Activated CD4-positive, alpha-beta T cell treated with anti-CD3 and anti-CD28 coated beads for 1 hour (primary cell): ENCODE data around the gene NKAIN1.
"Not testable (repeated sequence)": the region's sequence is repeated elsewhere in the genome, so short reads cannot be mapped to it uniquely, and the experiment has no call there.

Experiments
- DNase-seq: peaks from one replicate; pipeline ENCODE4 v3.0.0-alpha.2; 2020

NKAIN1 gene

DNA sequence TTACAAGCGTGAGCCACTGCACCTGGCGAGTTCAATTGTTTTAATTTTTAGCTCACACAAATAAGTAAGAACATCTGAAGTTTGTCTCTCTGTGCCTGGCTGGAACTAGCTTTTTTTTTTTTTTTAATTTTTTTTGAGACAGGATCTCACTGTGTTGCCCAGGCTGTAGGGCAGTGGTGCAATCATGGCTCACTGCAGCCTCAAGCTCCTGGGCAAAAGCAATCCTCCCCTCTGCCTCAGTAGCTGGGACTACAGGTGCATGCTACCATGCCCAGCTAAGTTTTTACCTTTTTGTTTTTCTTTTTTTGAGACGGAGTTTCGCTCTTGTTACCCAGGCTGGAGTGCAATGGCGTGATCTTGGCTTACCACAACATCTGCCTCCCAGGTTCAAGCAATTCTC lies 7.9 kb downstream of the NKAIN1 start:
- DNase-seq = no peak

DNA sequence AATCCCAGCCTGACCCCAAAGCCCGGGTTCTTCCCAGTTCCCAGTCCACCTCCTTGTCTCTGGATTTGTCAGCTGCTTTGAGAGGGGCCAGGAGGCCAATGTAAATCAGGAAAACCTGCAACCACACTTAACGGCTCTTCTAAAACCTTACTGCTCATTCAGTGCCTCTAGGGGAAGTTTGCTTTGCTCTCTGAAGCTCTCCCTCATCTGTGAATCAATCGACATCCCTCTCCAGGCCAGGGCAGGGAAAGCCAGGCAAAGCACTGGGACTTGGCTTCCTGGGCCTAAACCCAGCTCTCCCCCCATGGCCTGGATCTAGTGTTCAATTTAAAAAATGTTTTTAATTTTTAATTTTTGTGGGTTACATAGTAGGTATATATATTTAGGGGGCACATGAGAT lies 9.3 kb downstream of the NKAIN1 start:
- DNase-seq = no peak

DNA sequence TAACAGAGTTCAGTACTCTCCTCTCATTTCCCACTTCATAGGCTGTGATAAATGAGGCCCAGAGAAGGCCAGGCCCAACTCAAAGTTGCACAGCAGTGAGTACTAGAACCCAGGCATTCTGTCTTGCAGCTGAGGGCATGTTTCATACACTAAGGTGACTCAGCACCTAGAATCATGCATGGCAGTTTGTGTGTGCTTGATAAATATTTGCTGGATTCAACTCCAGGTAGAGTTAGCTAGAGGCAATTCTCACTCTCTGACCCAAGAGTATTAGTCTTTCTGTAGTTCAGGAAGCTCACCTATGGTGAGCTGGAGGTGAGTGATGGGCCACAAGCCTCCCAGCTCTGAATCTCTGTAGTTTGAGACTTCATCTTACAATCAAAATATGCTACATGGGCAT lies 10.7 kb downstream of the NKAIN1 start:
- DNase-seq = no peak

DNA sequence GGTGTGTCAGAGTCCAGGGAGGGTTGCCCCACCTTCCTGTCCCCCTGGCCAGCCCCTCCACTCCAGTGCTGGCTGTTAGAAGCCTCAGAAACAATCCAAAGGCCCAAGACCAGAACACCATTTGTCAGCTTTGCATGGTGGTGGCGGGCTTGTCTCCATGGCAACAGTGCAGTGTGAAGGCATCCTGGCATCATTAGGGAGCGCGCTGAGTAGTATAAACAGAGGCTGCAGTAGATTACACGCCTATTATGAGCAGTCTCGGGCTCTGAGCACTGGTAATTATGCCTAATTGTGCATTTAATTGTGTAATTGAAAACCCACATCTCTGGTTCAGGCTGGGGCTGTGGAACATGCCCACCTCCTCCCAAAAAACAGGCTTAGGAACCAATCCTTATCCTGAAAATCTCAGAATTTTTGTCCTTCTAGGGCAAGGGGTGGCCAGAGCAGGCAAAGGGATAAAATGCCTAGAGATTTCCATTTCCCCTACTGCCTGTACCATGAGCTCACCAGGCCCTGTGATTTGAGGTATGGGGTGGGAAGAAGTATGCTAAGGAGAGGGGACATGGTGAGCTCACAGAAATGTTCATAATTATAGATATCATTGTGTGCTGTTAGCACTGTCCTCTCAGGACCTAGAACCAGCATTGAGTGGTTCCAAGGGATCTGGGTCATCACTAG lies 11.7 kb downstream of the NKAIN1 start:
- DNase-seq = no peak

DNA sequence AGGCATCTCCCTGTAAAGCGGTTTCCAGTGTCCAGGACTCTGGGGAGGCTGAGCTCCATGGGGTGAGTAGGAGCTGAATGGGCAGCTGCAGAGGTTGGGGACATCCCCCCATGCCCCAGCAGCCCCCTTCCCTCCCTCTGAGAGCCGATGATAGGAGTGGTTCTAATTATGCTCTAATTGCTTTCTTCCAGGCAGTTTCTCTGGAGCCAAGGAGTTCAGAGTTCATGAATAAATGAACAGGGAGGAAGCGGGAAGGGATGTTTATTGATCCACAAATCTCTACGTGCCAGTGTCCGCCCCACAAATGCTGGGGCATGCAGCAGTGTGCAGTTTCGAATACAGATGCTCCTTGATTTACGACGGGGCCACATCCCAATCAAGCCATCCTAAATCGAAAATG lies 15.6 kb downstream of the NKAIN1 start:
- no peak for DNase-seq

DNA sequence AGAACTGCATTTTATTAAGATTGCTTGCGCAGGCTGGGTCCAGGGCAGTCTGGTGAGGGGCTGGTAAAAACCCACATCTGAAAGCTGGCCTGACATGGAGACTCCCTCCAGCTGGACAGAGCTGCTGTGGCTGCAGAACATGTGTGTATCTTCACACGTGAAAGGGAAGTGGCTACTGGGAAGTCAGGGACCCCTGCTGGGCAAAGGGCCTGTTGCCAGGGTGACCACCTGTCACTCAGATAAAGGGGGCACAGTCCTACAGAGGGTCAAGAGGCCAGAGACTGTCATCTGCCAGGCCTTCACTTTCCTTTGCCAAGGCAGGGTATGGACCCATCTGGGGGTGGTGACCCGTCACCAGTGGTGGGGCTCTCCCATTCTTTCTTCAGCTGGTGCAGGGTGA lies 17.5 kb downstream of the NKAIN1 start:
- DNase-seq = no peak

DNA sequence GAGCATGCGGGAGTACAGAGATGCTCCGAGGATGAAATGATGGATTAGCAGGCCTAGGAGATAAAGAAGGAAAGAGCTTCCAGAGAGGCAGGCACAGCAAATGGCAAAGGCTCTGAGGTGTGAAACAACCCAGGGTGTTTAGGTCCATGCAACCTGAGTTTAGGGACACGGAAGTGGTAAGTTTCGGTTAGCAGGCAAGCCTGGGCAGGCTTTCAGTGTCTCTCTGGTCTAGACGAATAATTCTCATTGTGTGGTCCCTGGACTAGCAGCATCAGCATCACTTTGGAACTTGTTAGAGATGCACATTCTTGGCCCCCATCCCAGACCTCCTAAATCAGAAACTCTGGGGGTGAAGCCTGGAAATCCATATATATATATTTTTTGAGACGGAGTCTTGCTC lies 18.6 kb downstream of the NKAIN1 start:
- no peak for DNase-seq

DNA sequence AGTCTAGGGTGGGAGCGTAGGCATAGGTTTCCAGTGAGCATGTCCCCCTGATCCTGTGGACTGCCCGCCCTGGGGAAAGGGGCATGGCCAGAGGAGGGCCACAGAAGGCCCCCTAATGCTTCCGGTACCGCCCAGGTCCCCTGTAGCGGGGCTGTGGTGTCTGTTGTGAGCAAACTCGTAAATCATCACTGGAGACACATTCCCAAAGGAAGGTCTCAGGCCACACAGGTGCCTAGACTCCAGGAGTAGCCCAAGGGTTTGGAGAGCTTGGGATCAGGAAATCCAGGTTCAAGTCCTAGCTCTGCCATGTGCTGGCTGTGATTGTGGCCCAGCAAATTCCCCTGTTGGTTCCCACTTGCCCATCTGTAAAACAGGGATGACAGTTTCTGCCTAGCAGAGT lies 20.2 kb downstream of the NKAIN1 start:
- no peak for DNase-seq

DNA sequence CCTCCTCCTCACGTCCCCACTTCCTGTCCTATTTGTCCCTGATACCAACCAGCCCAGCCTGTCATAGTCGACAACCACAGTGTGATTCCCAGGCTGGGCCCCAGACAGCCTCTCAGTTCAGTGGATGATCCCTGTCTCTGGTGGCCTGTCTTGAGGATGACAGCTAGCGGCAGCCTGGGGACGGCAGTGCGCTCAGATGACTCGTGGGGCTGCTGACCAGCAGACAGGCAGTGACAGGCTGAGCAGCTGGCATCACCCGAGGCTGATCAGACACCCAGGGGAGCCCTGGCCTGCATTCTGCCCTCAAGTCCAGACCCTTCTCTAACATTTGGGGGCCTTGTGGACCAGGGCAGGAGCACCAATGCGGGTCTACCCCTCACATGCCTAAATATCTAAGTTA lies 21.0 kb downstream of the NKAIN1 start:
- DNase-seq = no peak

DNA sequence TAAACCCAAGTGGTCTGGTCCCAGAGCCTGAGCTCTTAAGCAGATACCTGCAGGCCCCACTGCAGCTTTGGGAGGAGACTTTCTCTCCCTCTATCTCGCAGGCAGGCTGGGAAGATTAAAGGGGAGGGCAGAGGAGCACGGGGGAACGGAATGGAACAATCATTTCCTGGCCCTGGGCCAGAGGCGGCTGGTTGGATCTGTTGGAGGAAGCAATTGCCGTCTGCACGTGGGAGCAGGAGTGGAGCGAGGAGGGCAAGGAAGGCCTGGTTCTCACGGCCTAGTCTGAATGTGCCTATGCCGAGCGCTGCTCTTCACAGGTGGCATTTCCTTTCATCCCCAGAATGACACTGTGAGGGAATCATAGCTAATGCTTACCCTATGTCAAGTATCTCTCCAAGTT lies 23.7 kb downstream of the NKAIN1 start:
- no peak for DNase-seq

DNA sequence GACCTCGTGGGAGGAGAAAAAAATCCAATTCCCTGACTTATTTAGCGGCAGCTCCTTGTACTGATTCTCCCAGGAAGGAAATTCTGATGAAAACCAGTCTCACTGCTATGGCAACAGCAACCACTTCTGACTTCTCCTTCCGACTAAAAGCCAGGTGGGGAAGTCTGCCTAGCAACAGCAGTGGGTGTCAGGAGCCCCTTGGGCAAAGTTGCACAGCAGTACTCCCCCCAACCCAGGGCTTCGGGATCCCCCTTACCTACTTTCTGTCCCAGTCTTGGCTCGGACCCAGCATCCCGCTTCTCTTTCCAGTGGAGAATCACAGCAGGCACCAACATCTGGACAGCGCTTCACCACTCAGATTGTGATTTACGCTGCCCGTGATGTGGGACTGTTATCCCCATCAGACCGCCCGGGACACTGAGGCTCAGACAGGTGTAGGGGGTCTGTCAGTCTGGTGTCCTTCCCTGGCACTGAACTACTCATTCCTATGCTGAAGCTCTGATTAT lies 24.6 kb downstream of the NKAIN1 start:
- no peak for DNase-seq

DNA sequence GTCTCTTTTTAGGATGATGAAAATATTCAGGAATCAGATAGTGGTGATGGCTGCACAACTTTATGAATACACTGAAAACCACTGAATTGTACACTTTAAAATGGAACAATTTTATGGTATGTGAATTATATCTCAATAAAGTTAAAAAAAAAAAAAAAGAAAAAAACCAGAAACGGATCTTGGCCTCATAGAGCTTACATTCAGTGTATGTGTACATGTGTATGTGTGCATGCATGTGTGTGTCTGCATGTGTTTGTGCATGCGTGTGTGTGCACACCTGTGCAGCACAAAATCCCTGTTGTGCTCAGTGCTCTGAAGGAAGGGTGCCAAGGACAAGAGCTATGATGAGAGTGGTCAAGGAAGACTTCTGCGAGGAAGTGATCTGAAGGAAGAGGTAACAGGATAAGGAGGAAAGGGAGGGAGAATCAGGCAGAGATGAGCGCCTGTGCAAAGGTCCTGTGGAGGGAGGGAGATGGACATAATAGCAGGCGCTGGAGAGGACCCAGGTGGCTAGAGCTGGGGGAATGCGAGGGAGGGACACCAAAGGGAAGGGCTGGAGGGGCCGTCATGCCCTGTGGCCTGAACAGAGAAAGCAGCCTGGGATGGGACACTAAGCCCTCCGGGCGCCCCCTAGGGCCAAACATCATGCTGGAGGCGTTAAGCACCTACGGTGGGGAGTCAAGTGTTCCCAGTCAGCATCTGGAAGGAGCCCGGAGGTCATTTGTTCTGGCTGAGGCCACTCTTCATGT lies 25.2 kb downstream of the NKAIN1 start:
- DNase-seq = no peak

DNA sequence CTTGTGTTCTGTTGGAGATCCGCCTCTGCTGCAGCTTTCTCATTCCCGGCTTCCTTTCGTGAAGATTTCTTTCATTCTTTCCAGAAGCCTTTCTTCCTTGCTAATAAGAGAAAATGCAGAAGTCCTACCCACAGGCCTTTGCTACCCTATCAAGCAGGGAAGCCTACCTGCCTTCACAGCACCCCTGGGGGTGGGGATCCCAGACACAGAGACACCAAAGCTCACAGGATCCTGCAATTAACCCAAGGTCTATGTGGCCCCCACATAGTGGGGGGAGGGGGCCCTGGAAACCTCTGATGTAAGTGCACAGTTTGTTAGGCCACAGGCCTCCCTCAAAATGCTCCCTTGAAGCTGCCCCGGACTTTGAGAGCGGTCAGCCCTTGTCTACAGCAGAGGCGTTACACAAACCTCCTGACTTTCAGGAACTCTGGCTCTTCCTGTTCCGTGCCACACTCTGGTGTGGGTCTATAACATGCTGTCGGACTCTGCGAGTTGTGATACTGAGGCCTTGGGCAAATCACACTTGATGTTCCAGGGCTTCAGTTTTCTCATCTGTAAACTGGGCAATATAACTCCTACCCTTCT lies 31.2 kb downstream of the NKAIN1 start:
- DNase-seq = no peak

DNA sequence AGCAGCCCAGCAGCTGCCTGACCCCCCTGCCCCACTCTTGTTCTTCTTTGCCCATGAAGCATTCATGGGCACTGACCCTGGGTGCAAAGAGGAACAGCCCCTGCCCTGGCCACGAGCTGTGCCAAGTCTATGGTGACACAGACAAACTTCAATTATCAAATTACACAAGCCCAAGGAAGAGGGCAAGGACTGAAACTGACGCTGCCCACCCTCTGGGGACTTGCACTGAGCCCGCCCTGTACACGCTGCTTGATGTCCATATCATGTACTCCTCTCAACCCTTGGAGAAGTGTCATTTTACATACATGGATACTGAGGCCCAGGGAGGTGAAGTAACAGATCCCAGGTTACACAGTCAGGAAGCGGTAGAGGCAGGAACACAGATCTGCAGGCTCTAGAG lies 32.1 kb downstream of the NKAIN1 start:
- DNase-seq = no peak

DNA sequence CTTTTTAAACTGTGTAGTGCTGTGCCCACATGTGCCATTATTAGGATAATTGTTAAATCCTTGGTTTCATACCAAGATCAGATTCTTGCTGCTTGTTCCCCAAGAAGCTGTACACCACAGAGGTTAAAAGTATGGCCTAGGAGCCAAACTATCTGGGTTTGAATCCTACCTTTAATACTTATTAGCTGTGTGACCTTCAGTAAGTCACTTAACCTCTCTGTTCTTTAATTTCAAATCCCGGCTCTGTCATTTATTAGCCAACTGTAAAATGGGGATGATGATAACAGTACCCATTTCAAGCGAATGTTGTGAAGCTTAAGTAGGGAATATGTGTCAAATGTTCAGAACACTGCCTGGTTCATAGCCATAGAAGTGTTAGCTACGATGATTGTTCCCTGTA lies 32.6 kb downstream of the NKAIN1 start:
- DNase-seq = no peak

DNA sequence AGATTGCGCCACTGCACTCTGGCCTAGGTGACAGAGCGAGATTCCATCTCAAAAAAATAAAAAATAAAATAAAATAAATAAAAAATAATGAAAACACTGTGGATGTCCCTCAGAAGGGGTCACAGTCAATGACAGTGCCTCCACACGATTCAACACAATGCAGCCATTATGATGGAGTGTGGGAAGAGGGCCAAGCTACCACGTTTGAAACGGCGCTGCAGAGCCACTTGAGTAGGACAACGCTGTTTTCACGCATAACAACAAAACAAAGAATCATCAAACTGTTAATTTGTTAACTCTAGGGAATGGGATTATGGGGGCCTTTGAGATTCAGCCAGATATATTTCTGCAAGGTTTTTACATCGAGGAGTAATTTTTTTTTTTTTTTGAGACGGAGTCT lies 36.5 kb downstream of the NKAIN1 start:
- DNase-seq = no peak

DNA sequence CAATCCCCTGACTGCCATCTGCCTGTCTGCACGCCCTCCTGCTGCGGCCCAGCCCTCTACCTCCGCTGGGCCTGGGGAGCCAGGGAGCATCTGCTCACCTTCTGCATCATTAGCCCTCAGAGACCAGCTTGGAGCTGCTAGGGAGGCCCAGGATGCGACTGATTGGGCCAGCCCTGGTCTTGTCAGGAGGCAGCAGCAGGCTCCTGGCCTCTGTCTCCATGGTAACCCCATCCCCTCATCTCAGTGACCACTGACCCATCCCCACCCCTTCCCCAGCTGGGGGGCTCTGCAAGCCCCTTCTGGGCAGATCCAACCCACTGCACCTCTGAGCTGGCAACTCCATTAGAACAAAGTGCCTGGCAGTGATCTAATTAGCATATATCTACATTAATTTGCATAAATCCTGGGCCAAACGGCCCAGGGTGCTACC lies 37.7 kb downstream of the NKAIN1 start:
- DNase-seq = no peak

DNA sequence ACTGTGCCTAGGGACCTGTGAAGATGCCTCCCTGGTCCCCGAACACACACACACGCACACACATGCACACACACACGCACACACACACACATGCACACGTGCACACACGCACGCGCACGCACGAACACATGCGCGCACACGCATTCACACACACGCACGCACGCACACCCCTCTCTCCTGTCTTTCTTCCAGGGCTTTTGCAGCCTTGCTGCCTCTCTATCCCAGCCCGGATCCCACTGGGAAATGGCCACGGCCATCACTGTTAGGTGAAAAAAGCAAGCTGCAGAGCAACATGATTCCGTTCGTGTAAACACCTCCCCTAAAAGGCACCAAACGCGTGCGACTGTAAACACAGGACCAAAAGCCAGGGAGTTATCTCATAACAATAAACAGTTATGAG lies 39.7 kb downstream of the NKAIN1 start:
- no peak for DNase-seq

DNA sequence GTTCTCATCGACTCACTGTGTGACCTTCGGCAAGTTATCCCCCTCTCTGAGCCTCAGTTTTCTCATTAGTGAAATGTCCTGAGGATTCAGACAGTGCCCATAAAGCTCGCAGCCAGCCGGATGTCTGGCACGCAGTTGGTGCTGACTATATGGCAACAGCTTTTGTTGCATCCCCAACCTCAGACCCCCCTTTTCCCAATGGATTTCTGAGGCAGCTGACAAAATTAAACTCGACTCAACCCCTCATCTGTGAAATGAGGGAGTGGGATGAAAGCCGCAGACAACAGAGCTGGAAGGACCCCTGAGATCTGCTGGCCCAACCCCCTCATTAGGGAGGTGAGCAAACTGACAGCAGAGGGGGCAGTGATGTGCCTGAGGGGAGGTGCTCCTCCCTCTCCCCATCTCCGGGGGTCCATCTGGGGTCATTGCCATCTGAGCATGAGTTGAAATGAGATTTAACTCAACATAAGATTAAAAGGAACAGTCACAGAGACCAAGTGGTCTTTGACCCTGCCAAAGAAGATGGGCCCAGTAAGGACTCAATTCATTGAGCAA lies 40.4 kb downstream of the NKAIN1 start:
- no peak for DNase-seq

DNA sequence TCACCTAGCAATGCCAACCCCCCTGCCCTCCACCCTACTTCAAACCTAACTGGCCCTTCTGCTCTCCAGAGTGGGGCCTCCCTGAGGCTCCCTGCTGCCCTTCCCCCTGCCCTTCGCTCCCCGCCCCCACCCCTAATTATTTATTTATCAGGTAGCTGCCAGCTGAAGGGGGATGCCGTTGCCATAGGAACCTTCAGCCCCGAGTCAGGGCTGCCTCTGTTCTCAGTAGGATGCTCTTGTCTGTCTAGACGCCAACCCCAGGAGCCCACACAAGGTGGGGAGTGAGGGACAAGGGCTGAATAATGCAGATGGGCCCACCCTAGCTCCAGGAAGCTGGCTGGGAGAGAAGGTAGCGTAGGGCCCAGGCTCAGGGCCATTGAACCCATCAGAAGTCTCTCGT lies 41.1 kb downstream of the NKAIN1 start:
- no peak for DNase-seq

DNA sequence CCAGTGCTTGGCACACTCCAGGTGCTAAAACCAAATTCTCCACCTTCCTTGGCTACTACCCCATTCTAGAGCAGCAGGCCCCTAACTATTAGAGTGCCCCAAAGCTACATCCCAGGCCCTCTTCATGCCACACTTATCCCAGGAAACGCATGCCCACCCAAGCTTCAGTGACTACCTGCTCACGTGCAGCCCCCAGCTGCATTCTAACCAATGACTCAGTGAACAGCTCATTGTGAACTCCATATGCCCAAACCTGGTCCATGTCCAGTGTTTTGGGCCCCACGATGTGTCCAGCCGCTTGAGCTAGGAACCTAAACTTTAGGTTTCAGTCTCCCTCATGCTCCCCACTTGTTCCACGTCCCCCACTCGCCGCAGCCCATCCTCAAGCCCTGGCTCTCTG lies 41.5 kb downstream of the NKAIN1 start:
- DNase-seq = no peak

DNA sequence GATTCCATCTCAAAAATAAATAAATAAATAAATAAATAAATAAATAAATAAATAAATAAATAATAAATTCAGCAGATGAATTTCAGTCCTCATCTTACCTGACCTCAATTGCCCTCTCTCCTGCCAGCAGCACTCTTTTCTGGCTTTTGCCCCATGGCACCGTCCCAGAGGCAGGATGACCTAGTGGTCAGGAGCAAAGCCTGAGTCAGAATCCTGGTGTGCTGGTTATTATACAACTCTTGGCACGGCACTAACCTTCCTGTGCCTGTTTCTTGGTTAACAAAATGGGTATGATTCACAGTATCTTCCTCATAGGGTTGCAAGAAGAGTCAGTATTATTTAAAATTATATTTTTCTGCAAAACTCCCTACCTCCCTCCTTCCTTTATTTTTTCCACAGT lies 43.0 kb downstream of the NKAIN1 start:
- no peak for DNase-seq

DNA sequence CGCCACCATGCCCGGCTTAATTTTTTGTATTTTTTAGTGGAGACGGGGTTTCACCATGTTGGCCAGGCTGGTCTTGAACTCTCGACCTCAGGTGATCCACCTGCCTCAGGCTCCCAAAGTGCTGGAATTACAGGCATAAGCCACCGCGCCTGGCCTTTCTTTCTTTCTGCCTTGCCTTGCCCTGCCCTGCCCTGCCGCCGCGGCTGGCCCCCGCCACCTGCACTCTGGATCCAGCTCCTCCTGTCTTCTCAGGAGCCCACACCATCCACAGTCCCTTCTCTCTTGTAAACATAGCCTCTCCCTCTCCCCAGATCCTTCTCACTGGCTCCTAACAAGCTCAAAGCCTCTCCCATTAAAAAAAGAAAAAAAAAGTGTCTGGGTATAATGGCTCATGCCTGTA lies 44.4 kb downstream of the NKAIN1 start:
- not testable (repeated sequence) for DNase-seq

DNA sequence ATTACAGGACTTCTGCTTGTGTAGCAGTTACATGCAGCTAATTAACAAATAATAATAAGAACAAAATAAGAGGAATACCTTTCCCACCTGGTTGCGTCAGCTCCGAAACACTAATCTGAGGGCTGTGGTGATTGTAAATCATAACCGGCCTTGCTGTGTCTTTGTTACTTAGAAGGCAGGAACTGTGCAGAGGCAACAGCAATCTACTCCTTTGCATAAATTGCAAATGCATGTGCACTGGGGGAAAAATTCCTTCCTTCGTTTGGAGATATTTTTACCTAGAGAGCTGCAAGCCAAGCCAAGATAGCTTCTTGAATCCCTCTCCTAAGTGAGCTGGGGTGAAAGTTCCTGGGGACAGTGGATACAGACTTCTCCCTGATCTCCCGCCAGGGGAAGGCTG lies 46.0 kb downstream of the NKAIN1 start:
- no peak for DNase-seq
